ENCODE measurements around the gene SNCB.

GRCh38 chr5:176679365-176680225, 49.3 kb upstream of the SNCB start:
- TF ChIP-seq CTCF (IDR thresholded peaks at IDR 0.05; ENCODE audit: insufficient read depth, low read length), result no peak
- TF ChIP-seq REST (IDR thresholded peaks at IDR 0.05; ENCODE audit: insufficient replicate concordance, low read depth), result no peak
- TF ChIP-seq POLR2AphosphoS5 (IDR thresholded peaks at IDR 0.05; ENCODE audit: low read depth), result no peak
- no peak for TF ChIP-seq GABPA (IDR thresholded peaks at IDR 0.05; ENCODE audit: low read depth)
